Progenitor cell of endocrine pancreas (in vitro differentiated cells): ENCODE results near the gene PTOV1. TPM values are rescaled to one million over a fixed set of nuclear protein-coding genes. Genes with fewer than 3 reads are reported as not detected.

Experiments
- DNase-seq: peaks from one replicate; pipeline ENCODE4 v3.0.0; 2021; ENCODE audit warnings: low spot score; ENCODE audit not compliant: unreplicated experiment
- H3K27ac Mint-ChIP-seq: 2 replicates; pipeline ENCODE4 v1.8.0; 2021; ENCODE audit warnings: mild to moderate bottlenecking, moderate library complexity, mixed read lengths
- H3K27me3 Mint-ChIP-seq: 2 replicates; pipeline ENCODE4 v1.8.0; 2021; ENCODE audit warnings: mixed read lengths
- H3K36me3 Mint-ChIP-seq: 2 replicates; pipeline ENCODE4 v1.8.0; 2022; ENCODE audit warnings: mixed read lengths; ENCODE audit not compliant: insufficient read depth
- H3K4me1 Mint-ChIP-seq: 2 replicates; pipeline ENCODE4 v1.8.0; 2021; ENCODE audit warnings: low read depth, mixed read lengths
- H3K4me3 Mint-ChIP-seq: 2 replicates; pipeline ENCODE4 v1.8.0; 2021; ENCODE audit warnings: low read depth, mild to moderate bottlenecking, moderate library complexity, mixed read lengths
- H3K9me3 Mint-ChIP-seq: 2 replicates; pipeline ENCODE4 v1.8.0; 2021; ENCODE audit warnings: low read depth, mixed read lengths
- CTCF ChIP-seq: fragments of 200-600 bp; sonication (generic); IDR thresholded peaks from one replicate; pipeline ENCODE4 v1.5.0; 2021; ENCODE audit warnings: antibody characterized with exemption, mild to moderate bottlenecking; ENCODE audit not compliant: unreplicated experiment
- total RNA-seq: library from RNA; stranded (reverse); gene quantifications from 2 replicates; pipeline ENCODE4 v1.2.1, GENCODE V29; 2021

Gene PTOV1
- total RNA-seq, 1 donor from 2014 or later = 564 TPM

- Mint-ChIP-seq H3K27me3 (no peaks in the 10 kb centered on the region), H3K4me1 (peaks cover 9% of the 10 kb centered on the region), H3K4me3 (no peak overlapping the region), H3K27ac (no peak overlapping the region), H3K9me3 (no peaks in the 10 kb centered on the region), H3K36me3 (peaks cover 31% of the 10 kb centered on the region)
- no peak for TF ChIP-seq CTCF
- no peak for DNase-seq
Measured at GRCh38 chr19:49881672-49882394, 30.9 kb downstream of the PTOV1 start.

GRCh38 chr19:49882643-49883042 is 31.7 kb downstream of the PTOV1 start:
- Mint-ChIP-seq H3K4me1 (peaks cover 9% of the 10 kb centered on the region), H3K27me3 (no peaks in the 10 kb centered on the region), H3K4me3 (no peak overlapping the region), H3K27ac (no peak overlapping the region), H3K36me3 (peaks cover 31% of the 10 kb centered on the region), H3K9me3 (no peaks in the 10 kb centered on the region)
- TF ChIP-seq CTCF = no peak
- no peak for DNase-seq

GRCh38 chr19:49883094-49883493 is 32.1 kb downstream of the PTOV1 start:
- Mint-ChIP-seq H3K27ac (no peak overlapping the region), H3K36me3 (peaks cover 31% of the 10 kb centered on the region), H3K27me3 (no peaks in the 10 kb centered on the region), H3K4me1 (peaks cover 7% of the 10 kb centered on the region), H3K9me3 (no peaks in the 10 kb centered on the region), H3K4me3 (no peak overlapping the region)
- no peak for DNase-seq
- TF ChIP-seq CTCF = no peak

GRCh38 chr19:49884109-49884508 is 33.1 kb downstream of the PTOV1 start:
- Mint-ChIP-seq H3K4me1 (no peaks in the 10 kb centered on the region), H3K27ac (no peak overlapping the region), H3K36me3 (peaks cover 32% of the 10 kb centered on the region), H3K9me3 (no peaks in the 10 kb centered on the region), H3K4me3 (no peak overlapping the region), H3K27me3 (no peaks in the 10 kb centered on the region)
- DNase-seq = no peak
- TF ChIP-seq CTCF = no peak

GRCh38 chr19:49884760-49885159 is 33.8 kb downstream of the PTOV1 start:
- H3K36me3 Mint-ChIP-seq = peaks cover 31% of the 10 kb centered on the region
- H3K9me3 Mint-ChIP-seq = no peaks in the 10 kb centered on the region
- H3K27ac Mint-ChIP-seq = no peak overlapping the region

More at GRCh38 chr19:49884760-49885159, 33.8 kb downstream of the PTOV1 start:
- Mint-ChIP-seq H3K27me3 (peaks cover 3% of the 10 kb centered on the region), H3K4me1 (no peaks in the 10 kb centered on the region), H3K4me3 (no peak overlapping the region)
- no peak for TF ChIP-seq CTCF
- DNase-seq = no peak
